NCI-H2227 (cell line): Measurements from ENCODE around the gene ATG4C.
"Not testable (repeated sequence)": the region's sequence is repeated elsewhere in the genome, so short reads cannot be mapped to it uniquely, and the experiment has no call there.

Experiments
- DNase-seq: peaks from one replicate; lab custom pipeline; 2025; ENCODE audit not compliant: unreplicated experiment; lab: John Stamatoyannopoulos, UW

Gene ATG4C

GRCh38 chr1:62774971-62775595 lies 8.8 kb upstream of the ATG4C start:
- DNase-seq, result no peak

- DNase-seq, result no peak
These were observed 5.7 kb upstream of the ATG4C start for GRCh38 chr1:62778208-62778607.

GRCh38 chr1:62781841-62782543 lies 1.9 kb upstream of the ATG4C start:
- DNase-seq, result no peak

- DNase-seq, result not testable (repeated sequence)
These were observed 1.3 kb upstream of the ATG4C start for GRCh38 chr1:62782544-62783212.

GRCh38 chr1:62784509-62785365 lies 805 bp downstream of the ATG4C start:
- no peak for DNase-seq

GRCh38 chr1:62790716-62791115 lies 6.8 kb downstream of the ATG4C start:
- no peak for DNase-seq

- DNase-seq, result no peak
These were observed 10.1 kb downstream of the ATG4C start for GRCh38 chr1:62794053-62794452.

- no peak for DNase-seq
These were observed 12.3 kb downstream of the ATG4C start for GRCh38 chr1:62796221-62796620.

- DNase-seq, result no peak
These were observed 15.8 kb downstream of the ATG4C start for GRCh38 chr1:62799688-62800087.

GRCh38 chr1:62800281-62800680 lies 16.3 kb downstream of the ATG4C start:
- DNase-seq, result no peak

GRCh38 chr1:62800825-62801306 lies 16.9 kb downstream of the ATG4C start:
- no peak for DNase-seq

GRCh38 chr1:62809788-62810187 lies 25.9 kb downstream of the ATG4C start:
- no peak for DNase-seq

- DNase-seq, result no peak
These were observed 26.7 kb downstream of the ATG4C start for GRCh38 chr1:62810420-62811274.

GRCh38 chr1:62823556-62823955 lies 39.6 kb downstream of the ATG4C start:
- no peak for DNase-seq

- no peak for DNase-seq
These were observed 43.0 kb downstream of the ATG4C start for GRCh38 chr1:62826901-62827300.

- DNase-seq, result not testable (repeated sequence)
These were observed 43.9 kb downstream of the ATG4C start for GRCh38 chr1:62827786-62828185.

GRCh38 chr1:62832276-62832675 lies 48.3 kb downstream of the ATG4C start:
- DNase-seq, result no peak

GRCh38 chr1:62833529-62833928 lies 49.6 kb downstream of the ATG4C start:
- DNase-seq, result no peak

- DNase-seq, result no peak
These were observed 50.5 kb downstream of the ATG4C start for GRCh38 chr1:62834400-62834961.
